ENCODE measurements around the gene SEZ6L2. TPM values are rescaled to one million over a fixed set of nuclear protein-coding genes. Genes with fewer than 3 reads are reported as not detected.

The SEZ6L2 gene
- total RNA-seq, 1 experiment from 2014 or later = 46.5 TPM

DNA sequence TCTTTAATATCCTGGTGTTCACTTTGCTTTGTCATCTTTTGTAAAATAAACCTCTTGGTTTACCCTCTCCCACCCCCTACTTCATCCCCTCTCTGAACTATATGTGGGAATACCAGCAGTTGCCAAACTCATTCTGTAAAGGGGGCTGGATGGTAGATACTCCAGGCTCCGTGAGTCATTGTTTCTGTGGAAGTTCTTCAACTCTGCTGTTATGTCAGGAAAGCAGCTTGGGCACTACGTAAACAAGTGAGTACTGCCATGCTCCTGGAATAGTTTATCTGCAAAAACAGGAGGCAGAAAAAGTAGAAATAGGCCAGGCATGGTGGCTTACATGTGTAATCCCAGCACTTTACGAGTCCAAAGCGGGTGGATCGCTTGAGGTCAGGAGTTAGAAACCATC lies 61.5 kb downstream of the SEZ6L2 start:
- BruUV-seq (replicated peaks) = no TSS peak
- Histone ChIP-seq H3K4me1 (replicated peaks; ENCODE audit: insufficient read depth) (no peaks in the 10 kb centered on the region), H3K9me2 (ENCODE audit: insufficient read depth) (no peaks in the 10 kb centered on the region), H2AFZ (no peak overlapping the region), H3K27ac (no peak overlapping the region), H3F3A (ENCODE audit: insufficient read depth, low read depth) (peaks cover 4% of the 10 kb centered on the region; the same call in 1 of the 2 replicates), H3K36me3 (ENCODE audit: low read depth) (peaks cover 4% of the 10 kb centered on the region; the same call in 1 of the 2 replicates), H3K27me3 (ENCODE audit: insufficient read depth, low read depth) (no peaks in the 10 kb centered on the region), H3K4me2 (no peak overlapping the region), H3K4me3 (no peak overlapping the region), H3K79me2 (ENCODE audit: low read depth) (no peaks in the 10 kb centered on the region), H4K20me1 (ENCODE audit: insufficient read depth) (no peaks in the 10 kb centered on the region), H3K9me3 (ENCODE audit: insufficient read depth, low read depth) (no peaks in the 10 kb centered on the region)
- ChIA-PET CTCF (interaction anchor here (1.3 kb wide), 1 partner anchor 11 kb away, joined by 3 read pairs; no protein-coding TSS in a partner anchor), POLR2A (ENCODE audit: unreplicated experiment) (interaction anchor here (0.6 kb wide), 1 partner anchor 49 kb away, joined by 12 read pairs; no protein-coding TSS in a partner anchor)
- TF ChIP-seq, protein P1, sequence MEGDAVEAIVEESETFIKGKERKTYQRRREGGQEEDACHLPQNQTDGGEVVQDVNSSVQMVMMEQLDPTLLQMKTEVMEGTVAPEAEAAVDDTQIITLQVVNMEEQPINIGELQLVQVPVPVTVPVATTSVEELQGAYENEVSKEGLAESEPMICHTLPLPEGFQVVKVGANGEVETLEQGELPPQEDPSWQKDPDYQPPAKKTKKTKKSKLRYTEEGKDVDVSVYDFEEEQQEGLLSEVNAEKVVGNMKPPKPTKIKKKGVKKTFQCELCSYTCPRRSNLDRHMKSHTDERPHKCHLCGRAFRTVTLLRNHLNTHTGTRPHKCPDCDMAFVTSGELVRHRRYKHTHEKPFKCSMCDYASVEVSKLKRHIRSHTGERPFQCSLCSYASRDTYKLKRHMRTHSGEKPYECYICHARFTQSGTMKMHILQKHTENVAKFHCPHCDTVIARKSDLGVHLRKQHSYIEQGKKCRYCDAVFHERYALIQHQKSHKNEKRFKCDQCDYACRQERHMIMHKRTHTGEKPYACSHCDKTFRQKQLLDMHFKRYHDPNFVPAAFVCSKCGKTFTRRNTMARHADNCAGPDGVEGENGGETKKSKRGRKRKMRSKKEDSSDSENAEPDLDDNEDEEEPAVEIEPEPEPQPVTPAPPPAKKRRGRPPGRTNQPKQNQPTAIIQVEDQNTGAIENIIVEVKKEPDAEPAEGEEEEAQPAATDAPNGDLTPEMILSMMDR (conservative IDR thresholded peaks at IDR 0.05) = no peak
- TF ChIP-seq EZH2 (IDR thresholded peaks at IDR 0.05; ENCODE audit: low read depth) = no peak
- DNase-seq = no peak
- intact Hi-C loops (cut with micrococcal nuclease; ENCODE audit: unreplicated experiment) = no loop called here

DNA sequence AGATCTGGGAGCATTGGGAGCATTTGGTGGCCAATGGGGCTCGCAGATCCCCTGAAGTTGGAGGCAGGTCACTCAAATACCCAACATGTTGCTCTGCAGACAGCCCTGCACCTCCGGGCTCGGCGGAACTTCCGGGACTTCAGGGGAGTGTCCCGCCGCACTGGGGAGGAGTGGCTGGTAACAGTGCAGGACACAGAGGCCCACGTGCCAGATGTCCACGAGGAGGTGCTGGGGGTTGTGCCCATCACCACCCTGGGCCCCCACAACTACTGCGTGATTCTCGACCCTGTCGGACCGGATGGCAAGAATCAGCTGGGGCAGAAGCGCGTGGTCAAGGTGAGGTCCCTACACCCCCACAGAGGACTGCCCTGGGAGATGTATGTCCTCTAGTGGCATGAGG lies 62.7 kb downstream of the SEZ6L2 start:
- Histone ChIP-seq H3K27ac (no peak overlapping the region), H3K4me1 (replicated peaks; ENCODE audit: insufficient read depth) (no peaks in the 10 kb centered on the region), H3K4me2 (no peak overlapping the region), H3K4me3 (no peak overlapping the region), H2AFZ (no peak overlapping the region), H3F3A (ENCODE audit: insufficient read depth, low read depth) (peaks cover 4% of the 10 kb centered on the region; the same call in 1 of the 2 replicates), H3K27me3 (ENCODE audit: insufficient read depth, low read depth) (no peaks in the 10 kb centered on the region), H3K36me3 (ENCODE audit: low read depth) (peaks cover 4% of the 10 kb centered on the region; the same call in 1 of the 2 replicates), H4K20me1 (ENCODE audit: insufficient read depth) (no peaks in the 10 kb centered on the region), H3K79me2 (ENCODE audit: low read depth) (no peaks in the 10 kb centered on the region), H3K9me3 (ENCODE audit: insufficient read depth, low read depth) (no peaks in the 10 kb centered on the region), H3K9me2 (ENCODE audit: insufficient read depth) (no peaks in the 10 kb centered on the region)
- DNase-seq = no peak
- ChIA-PET CTCF (interaction anchor here (0.6 kb wide), 1 partner anchor 112 kb away, joined by 3 read pairs; no protein-coding TSS in a partner anchor), POLR2A (ENCODE audit: unreplicated experiment) (no interaction called here)
- intact Hi-C loops (cut with micrococcal nuclease; ENCODE audit: unreplicated experiment) = no loop called here
- BruUV-seq (replicated peaks) = no TSS peak
- TF ChIP-seq, protein P1 (conservative IDR thresholded peaks at IDR 0.05) = no peak
- TF ChIP-seq EZH2 (IDR thresholded peaks at IDR 0.05; ENCODE audit: low read depth) = no peak

DNA sequence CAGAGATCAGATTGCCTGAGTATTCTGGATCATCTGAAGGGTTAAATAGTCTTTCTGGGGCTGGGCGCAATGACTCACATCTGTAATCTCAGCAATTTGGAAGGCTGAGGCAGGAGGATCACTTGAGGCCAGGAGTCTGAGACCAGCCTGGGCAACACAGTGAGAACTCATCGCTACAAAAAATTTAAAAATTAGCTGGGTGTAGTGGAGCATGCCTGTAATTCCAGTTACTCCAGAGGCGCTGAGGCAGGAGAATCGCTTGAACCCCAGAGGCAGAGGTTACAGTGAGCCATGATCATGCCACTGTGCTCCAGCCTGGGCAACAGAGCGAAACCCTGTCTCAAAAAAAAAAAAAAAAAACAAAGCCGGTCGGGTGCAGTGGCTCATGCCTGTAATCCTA lies 63.4 kb downstream of the SEZ6L2 start:
- H3F3A ChIP-seq (ENCODE audit: insufficient read depth, low read depth) = peaks cover 4% of the 10 kb centered on the region; the same call in 1 of the 2 replicates
- POLR2A ChIA-PET (ENCODE audit: unreplicated experiment) = no interaction called here
- H2AFZ ChIP-seq = no peak overlapping the region
- H3K9me2 ChIP-seq (ENCODE audit: insufficient read depth) = no peaks in the 10 kb centered on the region
- H3K27me3 ChIP-seq (ENCODE audit: insufficient read depth, low read depth) = no peaks in the 10 kb centered on the region
- no peaks in the 10 kb centered on the region for H3K9me3 ChIP-seq (ENCODE audit: insufficient read depth, low read depth)
- DNase-seq = no peak
- no peak overlapping the region for H3K4me3 ChIP-seq
- no peaks in the 10 kb centered on the region for H3K79me2 ChIP-seq (ENCODE audit: low read depth)
- peaks cover 4% of the 10 kb centered on the region; the same call in 1 of the 2 replicates for H3K36me3 ChIP-seq (ENCODE audit: low read depth)
- BruUV-seq (replicated peaks) = no TSS peak
- CTCF ChIA-PET = no interaction called here
- H3K4me2 ChIP-seq = no peak overlapping the region
- intact Hi-C loops (cut with micrococcal nuclease; ENCODE audit: unreplicated experiment) = no loop called here
- H3K4me1 ChIP-seq (replicated peaks; ENCODE audit: insufficient read depth) = no peaks in the 10 kb centered on the region
- no peaks in the 10 kb centered on the region for H4K20me1 ChIP-seq (ENCODE audit: insufficient read depth)
- no peak for TF ChIP-seq EZH2 (IDR thresholded peaks at IDR 0.05; ENCODE audit: low read depth)
- TF ChIP-seq, protein P1 (conservative IDR thresholded peaks at IDR 0.05) = no peak
- no peak overlapping the region for H3K27ac ChIP-seq

Measured in PC-9 (cell line).